IPS DF 4.7 (cell line): ENCODE results near the gene CCNDBP1.

ENCODE experiments used
- DNase-seq: peaks from one replicate; pipeline ENCODE4 v3.0.0-alpha.2; 2013; ENCODE audit warnings: low spot score; ENCODE audit errors: extremely low read depth

The CCNDBP1 gene

DNA sequence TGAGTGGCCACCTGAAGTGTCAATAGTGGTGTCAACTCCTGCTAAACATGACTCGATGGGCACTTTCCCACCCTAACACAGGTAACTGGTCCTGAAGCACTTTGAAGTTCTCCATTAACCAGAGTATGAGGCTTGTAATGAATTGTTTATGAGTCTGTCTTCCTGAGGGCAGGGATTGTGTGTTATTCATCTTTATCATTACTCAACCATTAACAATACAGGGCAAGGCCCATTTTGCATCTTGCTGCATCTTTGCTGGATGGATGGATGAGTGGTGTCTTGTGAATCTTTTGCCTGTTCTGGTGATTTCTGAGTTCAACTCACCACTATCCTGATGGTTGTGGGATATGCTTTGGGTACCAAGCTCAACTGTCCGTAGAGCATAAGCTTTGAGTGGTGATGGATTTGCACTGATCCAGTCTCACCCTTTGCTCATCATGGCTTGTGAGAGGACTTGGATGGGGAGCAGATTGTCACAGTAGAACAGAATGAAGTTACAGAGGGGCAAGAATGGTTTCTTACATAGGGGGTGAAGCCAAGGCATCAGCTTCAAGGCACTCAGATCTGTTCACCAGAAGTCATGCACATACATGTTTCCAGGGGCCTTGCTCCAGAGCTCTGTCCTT, 57.9 kb downstream of the CCNDBP1 start:
- DNase-seq, result no peak

DNA sequence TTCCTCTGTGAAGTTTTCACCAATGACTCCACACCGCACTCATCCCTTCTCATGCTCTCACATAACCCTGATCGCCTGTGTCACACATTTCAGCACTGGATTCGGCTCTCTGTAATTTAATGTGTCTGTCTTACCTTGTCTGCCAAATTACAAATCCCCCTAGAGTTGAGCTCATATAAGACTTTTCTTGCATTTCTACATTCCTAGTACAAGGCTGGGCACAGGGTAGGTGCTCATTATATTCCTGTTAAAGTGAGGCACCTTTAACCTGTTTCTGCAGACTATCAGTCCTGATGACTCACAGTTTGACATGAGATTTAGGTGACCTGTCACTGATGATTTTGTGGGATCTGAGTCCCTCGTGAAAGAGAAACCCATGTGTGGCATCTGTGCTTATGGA, 58.9 kb downstream of the CCNDBP1 start:
- no peak for DNase-seq

DNA sequence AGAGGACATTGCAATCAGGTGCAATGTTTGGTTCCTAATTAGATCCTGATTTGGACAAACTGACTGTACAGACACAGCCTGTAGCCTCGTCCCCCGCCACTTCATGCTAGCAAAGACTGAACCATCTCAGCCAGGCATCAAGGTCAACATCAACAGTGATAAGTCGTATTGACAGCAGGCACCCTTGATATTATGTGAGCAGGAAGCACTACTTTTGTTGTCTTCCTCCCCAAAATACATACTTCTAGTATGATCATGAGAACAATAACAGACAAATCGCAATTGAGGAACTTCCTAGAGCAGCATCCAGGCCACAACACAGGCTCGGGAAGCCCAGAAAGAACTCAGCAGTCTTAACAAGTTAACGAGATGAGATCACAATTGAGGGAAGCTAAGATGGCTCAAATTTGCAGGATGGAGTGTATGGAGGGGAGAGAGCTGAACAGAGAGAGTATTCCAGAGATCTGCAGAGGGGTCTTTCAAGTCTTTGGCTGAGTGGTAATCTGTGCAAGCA, 61.1 kb downstream of the CCNDBP1 start:
- DNase-seq, result no peak
